Endothelial cell of umbilical vein (primary cell): ENCODE results near the gene CNKSR1.

ENCODE experiments used
- CTCF ChIP-seq, 2 donors: IDR thresholded peaks; 1 replicate in 1 of 2; 2 replicates in 1 of 2; pipeline ENCODE4 v1.5.1; 2011; ENCODE audit warnings: low read length in 2 of 2, mild to moderate bottlenecking in 2 of 2, moderate library complexity in 2 of 2, control low read depth in 1 of 2, inconsistent platforms in 1 of 2, low read depth in 1 of 2; ENCODE audit not compliant: insufficient read depth in 1 of 2; ENCODE audit errors: extremely low read depth in 1 of 2
- EZH2 ChIP-seq: IDR thresholded peaks from 2 replicates; pipeline ENCODE4 v1.6.1; 2012; ENCODE audit warnings: borderline replicate concordance, low read depth, mild to moderate bottlenecking, moderate library complexity, low read length, inconsistent platforms; ENCODE audit not compliant: severe bottlenecking
- FOS ChIP-seq: IDR thresholded peaks from 2 replicates; pipeline ENCODE4 v1.6.1; 2011; ENCODE audit warnings: mild to moderate bottlenecking, low read length, moderate library complexity, borderline replicate concordance; ENCODE audit not compliant: insufficient read depth
- GATA2 ChIP-seq: IDR thresholded peaks from 2 replicates; pipeline ENCODE4 v1.7.0; 2011; ENCODE audit warnings: low read depth, mild to moderate bottlenecking, moderate library complexity, mixed read lengths, low read length; ENCODE audit not compliant: insufficient read length, insufficient read depth
- JUN ChIP-seq: IDR thresholded peaks from 2 replicates; pipeline ENCODE4 v1.6.1; 2011; ENCODE audit warnings: borderline replicate concordance, low read depth; ENCODE audit not compliant: insufficient read length, insufficient read depth
- MAX ChIP-seq: IDR thresholded peaks from 2 replicates; pipeline ENCODE4 v1.6.1; 2011; ENCODE audit not compliant: insufficient read depth, insufficient read length
- MYC ChIP-seq: IDR thresholded peaks from one replicate; pipeline ENCODE4 v1.6.1; 2011; ENCODE audit warnings: mild to moderate bottlenecking, low read depth, low read length
- POLR2A ChIP-seq: IDR thresholded peaks from 2 replicates; pipeline ENCODE4 v1.6.1; 2012; ENCODE audit warnings: low read depth, mild to moderate bottlenecking, control low read depth, low read length
- POLR2AphosphoS5 ChIP-seq: IDR thresholded peaks from 2 replicates; pipeline ENCODE4 v1.6.1; 2012; ENCODE audit warnings: low read depth, mild to moderate bottlenecking, control low read depth, low read length, moderate library complexity; ENCODE audit not compliant: insufficient read depth

GRCh38 chr1:26189751-26190275, 12.5 kb downstream of the CNKSR1 start:
- TF ChIP-seq CTCF (IDR thresholded peaks at IDR 0.05; ENCODE audit: extremely low read depth in 1 of 2, insufficient read depth in 1 of 2, low read depth in 1 of 2, low read length in 2 of 2): peak in 1 of 2 donors; percentile 9
- TF ChIP-seq EZH2: no peak
- TF ChIP-seq POLR2A: no peak
- no peak for TF ChIP-seq POLR2AphosphoS5
- TF ChIP-seq FOS: no peak
- no peak for TF ChIP-seq MAX
- TF ChIP-seq MYC: no peak
- TF ChIP-seq JUN: no peak
- TF ChIP-seq GATA2: no peak
